Ectodermal cell (in vitro differentiated cells): ENCODE data around the gene C2CD2L.

Source experiments
- H3K27ac ChIP-seq: 2 replicates; pipeline ENCODE4 v1.7.0; 2013; ENCODE audit warnings: mild to moderate bottlenecking, low read depth, low read length; ENCODE audit not compliant: insufficient read depth, poor library complexity, severe bottlenecking
- H3K27me3 ChIP-seq: 2 replicates; pipeline ENCODE4 v1.7.0; 2013; ENCODE audit warnings: mild to moderate bottlenecking, low read length; ENCODE audit not compliant: insufficient read depth, control insufficient read depth, poor library complexity, severe bottlenecking
- H3K36me3 ChIP-seq: one replicate; pipeline ENCODE4 v1.7.0; 2013; ENCODE audit warnings: low read length; ENCODE audit not compliant: control insufficient read depth, insufficient read depth
- H3K4me1 ChIP-seq: one replicate; pipeline ENCODE4 v1.7.0; 2013; ENCODE audit warnings: low read length; ENCODE audit not compliant: control insufficient read depth, insufficient read depth
- H3K4me3 ChIP-seq: 2 replicates; pipeline ENCODE4 v1.7.0; 2013; ENCODE audit warnings: low read depth, low read length, control low read depth; ENCODE audit not compliant: insufficient read depth
- H3K9me3 ChIP-seq: 2 replicates; pipeline ENCODE4 v1.7.0; 2013; ENCODE audit warnings: mild to moderate bottlenecking, low read length, moderate library complexity; ENCODE audit not compliant: control insufficient read depth
- WGBS, 2 experiments: methylation state at CpG; one replicate each; pipeline ENCODE4 v1.1.7; 2013; ENCODE audit warnings: missing lambda C conversion rate in 2 of 2; 5-methylcytosine and 5-hydroxymethylcytosine counted together

C2CD2L gene

DNA sequence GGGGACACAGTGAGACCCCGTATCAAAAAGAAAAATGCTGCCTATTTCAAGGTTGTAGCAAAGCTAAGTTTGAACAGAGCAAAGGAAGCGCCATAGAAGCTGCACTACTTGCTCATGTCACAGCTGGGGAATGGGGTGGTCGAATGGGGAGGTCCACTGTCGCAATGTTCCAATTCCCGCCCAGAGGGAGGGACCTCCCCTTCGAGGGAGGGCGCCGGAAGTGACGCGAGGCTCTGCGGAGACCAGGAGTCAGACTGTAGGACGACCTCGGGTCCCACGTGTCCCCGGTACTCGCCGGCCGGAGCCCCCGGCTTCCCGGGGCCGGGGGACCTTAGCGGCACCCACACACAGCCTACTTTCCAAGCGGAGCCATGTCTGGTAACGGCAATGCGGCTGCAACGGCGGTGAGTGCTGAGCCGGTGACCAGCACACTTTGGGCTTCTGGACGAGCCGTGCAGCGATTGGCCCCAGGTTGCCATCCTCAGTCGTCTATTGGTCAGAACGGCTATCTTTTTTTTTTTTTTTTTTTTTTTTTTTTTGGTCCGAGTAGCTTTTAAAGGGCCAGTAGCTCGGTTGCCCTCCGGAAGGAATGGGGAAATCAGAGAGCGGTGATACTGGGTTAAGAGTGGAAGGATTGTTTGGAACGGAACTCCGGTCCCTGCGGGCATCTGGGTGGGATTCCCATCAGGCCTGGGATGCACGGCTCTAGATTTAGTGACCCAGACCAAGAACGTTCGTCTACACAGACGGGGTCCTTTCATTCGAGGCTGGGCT, 22.3 kb upstream of the C2CD2L start, which contains the start of gene HMBS:
Gene HMBS, plus strand, starts transcription at position 219 of the 774 bp plus-strand sequence. Its CDS starts 153 bp downstream, at position 372.
- Histone ChIP-seq H3K27me3 (no peaks in the 10 kb centered on the region), H3K9me3 (no peaks in the 10 kb centered on the region), H3K4me1 (no peaks in the 10 kb centered on the region), H3K36me3 (peaks cover 10% of the 10 kb centered on the region), H3K4me3 (peak within 1 kb of the TSS; percentile 80), H3K27ac (peak within 1 kb of the TSS; percentile 74)
- 1% methylated on average over 45 of the region's 45 CpGs for WGBS, 2 experiments

DNA sequence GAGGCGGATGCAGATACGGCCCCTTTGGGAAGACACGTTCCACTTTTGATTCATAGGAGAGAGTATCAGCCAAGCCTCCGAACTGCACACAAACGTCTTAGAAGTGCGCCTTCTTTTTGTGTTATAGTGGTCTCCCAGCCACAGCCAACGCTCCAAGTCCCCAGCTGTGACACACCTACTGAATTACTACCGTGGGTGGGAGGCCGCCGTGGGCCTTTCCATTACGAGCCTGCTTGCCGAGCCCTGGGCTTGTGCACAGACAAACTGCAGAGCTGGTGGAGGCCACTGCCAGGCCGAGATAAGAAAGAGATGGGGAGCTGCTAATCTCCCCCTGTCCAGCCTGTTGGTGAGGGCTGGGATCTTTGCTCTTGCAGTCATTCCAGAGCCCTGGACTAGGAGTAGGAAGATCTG, 21.7 kb upstream of the C2CD2L start:
- H3K27ac ChIP-seq, result no peak overlapping the region
- no peaks in the 10 kb centered on the region for H3K27me3 ChIP-seq
- H3K36me3 ChIP-seq, result peaks cover 10% of the 10 kb centered on the region
- H3K9me3 ChIP-seq, result no peaks in the 10 kb centered on the region
- peak overlapping the region; percentile 80 for H3K4me3 ChIP-seq
- H3K4me1 ChIP-seq, result no peaks in the 10 kb centered on the region
- WGBS, 2 experiments, result 4 to 5% methylated on average over 13 of the region's 13 CpGs

GRCh38 chr11:119087123-119087522, 20.0 kb upstream of the C2CD2L start:
- peaks cover 6% of the 10 kb centered on the region for H3K4me1 ChIP-seq
- no peak overlapping the region for H3K27ac ChIP-seq
- H3K36me3 ChIP-seq, result peaks cover 9% of the 10 kb centered on the region
- H3K27me3 ChIP-seq, result no peaks in the 10 kb centered on the region
- H3K9me3 ChIP-seq, result no peaks in the 10 kb centered on the region
- 94 to 97% methylated on average over 6 of the region's 6 CpGs for WGBS, 2 experiments
- H3K4me3 ChIP-seq, result no peak overlapping the region

DNA sequence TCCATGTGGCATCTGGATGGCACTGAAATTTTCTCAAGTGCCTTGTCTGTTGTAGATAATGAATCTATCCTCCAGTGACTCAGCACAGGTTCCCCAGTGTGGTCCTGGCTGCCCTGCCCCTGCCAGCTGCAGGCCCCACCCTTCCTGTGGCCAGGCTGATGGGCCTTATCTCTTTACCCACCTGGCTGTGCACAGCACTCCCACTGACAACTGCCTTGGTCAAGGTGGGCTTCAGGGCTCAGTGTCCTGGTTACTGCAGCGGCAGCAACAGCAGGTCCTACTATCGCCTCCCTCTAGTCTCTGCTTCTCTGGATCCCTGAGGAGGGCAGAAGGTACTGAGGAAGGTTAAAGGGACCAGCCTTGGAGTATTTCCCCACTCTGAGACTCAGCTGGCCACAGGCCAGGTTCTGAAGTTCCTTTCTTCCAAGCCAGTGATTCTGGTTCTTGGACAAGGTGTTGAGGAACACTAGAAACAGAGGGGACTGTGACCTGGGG, 19.4 kb upstream of the C2CD2L start:
- no peaks in the 10 kb centered on the region for H3K9me3 ChIP-seq
- no peaks in the 10 kb centered on the region for H3K27me3 ChIP-seq
- H3K27ac ChIP-seq, result no peak overlapping the region
- no peak overlapping the region for H3K4me3 ChIP-seq
- H3K36me3 ChIP-seq, result peaks cover 15% of the 10 kb centered on the region
- H3K4me1 ChIP-seq, result peaks cover 13% of the 10 kb centered on the region
- 92 to 96% methylated on average over 2 of the region's 2 CpGs for WGBS, 2 experiments

DNA sequence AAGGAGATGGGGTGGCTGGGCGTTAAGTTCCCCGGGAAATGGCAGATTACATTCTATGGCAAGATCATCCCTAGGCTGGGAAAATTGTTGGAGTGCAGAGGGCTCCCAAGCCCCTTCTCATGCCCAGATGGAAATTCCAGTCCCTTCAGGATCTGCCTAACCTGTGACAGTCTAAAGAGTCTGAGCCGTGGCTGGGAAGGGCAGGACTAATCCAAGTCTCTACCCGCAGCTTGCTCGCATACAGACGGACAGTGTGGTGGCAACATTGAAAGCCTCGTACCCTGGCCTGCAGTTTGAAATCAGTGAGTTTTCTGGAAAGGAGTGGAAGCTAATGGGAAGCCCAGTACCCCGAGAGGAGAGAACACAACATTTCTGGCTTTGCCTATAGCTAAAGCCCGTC, 18.7 kb upstream of the C2CD2L start:
- WGBS, 2 experiments, result 96% methylated on average over 9 of the region's 9 CpGs

DNA sequence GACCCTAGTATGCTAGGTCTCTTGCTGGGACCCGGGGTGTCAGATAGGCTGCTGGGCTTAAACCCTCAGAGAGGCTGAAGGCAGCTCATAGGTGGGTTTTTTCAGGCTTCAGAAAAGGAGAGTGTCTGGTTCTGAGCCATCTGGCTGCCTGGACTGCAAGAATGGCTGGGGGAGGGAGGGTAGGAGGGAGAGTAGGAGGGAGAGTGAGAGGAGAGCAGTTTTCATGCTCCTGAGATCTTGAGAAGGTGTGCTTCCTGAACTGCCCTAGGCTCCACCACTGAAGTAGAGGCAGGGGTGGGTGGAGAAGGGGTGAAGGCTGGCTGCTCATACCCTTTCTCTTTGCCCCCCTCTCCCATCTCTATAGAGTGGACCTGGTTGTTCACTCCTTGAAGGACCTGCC, 17.8 kb upstream of the C2CD2L start:
- no peaks in the 10 kb centered on the region for H3K9me3 ChIP-seq
- 93 to 94% methylated on average over 1 of the region's 1 CpG for WGBS, 2 experiments
- H3K4me3 ChIP-seq, result no peak overlapping the region
- no peaks in the 10 kb centered on the region for H3K27me3 ChIP-seq
- H3K36me3 ChIP-seq, result peaks cover 15% of the 10 kb centered on the region
- H3K4me1 ChIP-seq, result peaks cover 20% of the 10 kb centered on the region
- H3K27ac ChIP-seq, result no peak overlapping the region

More for the DNA sequence above, 18.7 kb upstream of the C2CD2L start:
- Histone ChIP-seq H3K4me3 (no peak overlapping the region), H3K9me3 (no peaks in the 10 kb centered on the region), H3K36me3 (peaks cover 15% of the 10 kb centered on the region), H3K27me3 (no peaks in the 10 kb centered on the region), H3K4me1 (peaks cover 19% of the 10 kb centered on the region), H3K27ac (no peak overlapping the region)

DNA sequence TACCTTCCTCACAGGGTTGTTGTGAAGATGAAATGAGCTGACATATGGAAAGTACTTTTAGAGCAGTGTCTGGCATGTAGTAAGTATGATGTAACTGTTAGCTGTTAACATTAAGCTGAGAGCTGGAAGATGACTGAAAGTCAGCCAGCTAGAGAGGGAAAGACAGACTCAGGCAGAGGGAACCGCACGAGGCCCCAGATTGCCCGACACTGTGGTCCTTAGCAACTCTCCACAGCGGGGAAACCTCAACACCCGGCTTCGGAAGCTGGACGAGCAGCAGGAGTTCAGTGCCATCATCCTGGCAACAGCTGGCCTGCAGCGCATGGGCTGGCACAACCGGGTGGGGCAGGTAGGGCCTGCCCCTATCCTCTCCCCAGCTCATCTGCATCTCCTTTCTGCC, 16.0 kb upstream of the C2CD2L start:
- Histone ChIP-seq H3K4me3 (no peak overlapping the region), H3K9me3 (no peaks in the 10 kb centered on the region)

GRCh38 chr11:119091966-119092879, 14.9 kb upstream of the C2CD2L start:
- H3K27ac ChIP-seq, result no peak overlapping the region
- peaks cover 24% of the 10 kb centered on the region for H3K36me3 ChIP-seq
- 90 to 93% methylated on average over 13 of the region's 13 CpGs for WGBS, 2 experiments
- peaks cover 20% of the 10 kb centered on the region for H3K4me1 ChIP-seq
- H3K9me3 ChIP-seq, result no peaks in the 10 kb centered on the region
- H3K27me3 ChIP-seq, result no peaks in the 10 kb centered on the region
- H3K4me3 ChIP-seq, result peak overlapping the region; percentile 99

More for the DNA sequence above, 16.0 kb upstream of the C2CD2L start:
- Histone ChIP-seq H3K36me3 (peaks cover 15% of the 10 kb centered on the region), H3K4me1 (peaks cover 20% of the 10 kb centered on the region), H3K27ac (peak overlapping the region; percentile 26), H3K27me3 (no peaks in the 10 kb centered on the region)
- 81 to 85% methylated on average over 9 of the region's 9 CpGs for WGBS, 2 experiments

DNA sequence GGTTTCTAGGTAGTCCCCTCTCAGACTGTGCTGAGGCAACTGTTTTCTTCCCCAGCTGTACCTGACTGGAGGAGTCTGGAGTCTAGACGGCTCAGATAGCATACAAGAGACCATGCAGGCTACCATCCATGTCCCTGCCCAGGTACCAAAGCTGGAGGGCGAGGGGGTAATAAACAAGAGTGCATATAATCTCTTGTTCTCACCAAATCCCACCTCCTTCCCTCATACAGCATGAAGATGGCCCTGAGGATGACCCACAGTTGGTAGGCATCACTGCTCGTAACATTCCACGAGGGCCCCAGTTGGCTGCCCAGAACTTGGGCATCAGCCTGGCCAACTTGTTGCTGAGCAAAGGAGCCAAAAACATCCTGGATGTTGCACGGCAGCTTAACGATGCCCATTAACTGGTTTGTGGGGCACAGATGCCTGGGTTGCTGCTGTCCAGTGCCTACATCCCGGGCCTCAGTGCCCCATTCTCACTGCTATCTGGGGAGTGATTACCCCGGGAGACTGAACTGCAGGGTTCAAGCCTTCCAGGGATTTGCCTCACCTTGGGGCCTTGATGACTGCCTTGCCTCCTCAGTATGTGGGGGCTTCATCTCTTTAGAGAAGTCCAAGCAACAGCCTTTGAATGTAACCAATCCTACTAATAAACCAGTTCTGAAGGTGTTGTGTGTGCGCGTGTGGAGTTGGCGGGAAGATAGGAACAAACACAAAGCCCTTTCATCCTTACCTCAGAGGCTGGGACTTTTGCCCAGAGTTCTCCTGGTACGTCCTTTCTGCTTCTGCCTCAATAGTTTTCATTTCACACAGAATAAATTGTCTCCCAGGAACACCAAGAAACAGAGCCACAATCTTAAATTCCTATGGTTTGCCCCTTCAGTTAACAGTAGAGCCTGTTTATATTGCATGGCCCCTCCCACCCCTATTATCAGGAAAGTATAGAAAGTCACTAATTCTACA, 14.0 kb upstream of the C2CD2L start:
- Histone ChIP-seq H3K4me3 (peak overlapping the region; percentile 99), H3K27me3 (no peaks in the 10 kb centered on the region), H3K36me3 (peaks cover 33% of the 10 kb centered on the region), H3K27ac (no peak overlapping the region), H3K4me1 (peaks cover 20% of the 10 kb centered on the region), H3K9me3 (no peaks in the 10 kb centered on the region)
- 55 to 67% methylated on average over 12 of the region's 12 CpGs for WGBS, 2 experiments
